Neural crest cell (in vitro differentiated cells): ENCODE results near the gene RPS6KL1. TPM values are rescaled to one million over a fixed set of nuclear protein-coding genes. Genes with fewer than 3 reads are reported as not detected.

Source experiments
- DNase-seq: peaks from one replicate; pipeline ENCODE4 v3.0.0; 2021; ENCODE audit warnings: low read depth, mixed read lengths, low spot score
- H3K27ac Mint-ChIP-seq: one replicate; pipeline ENCODE4 v1.8.0; 2021; ENCODE audit warnings: mild to moderate bottlenecking, mixed read lengths; ENCODE audit not compliant: unreplicated experiment
- H3K27me3 Mint-ChIP-seq: 2 replicates; pipeline ENCODE4 v1.8.0; 2021; ENCODE audit warnings: low read depth, mild to moderate bottlenecking, mixed read lengths
- H3K36me3 Mint-ChIP-seq: 2 replicates; pipeline ENCODE4 v1.8.0; 2021; ENCODE audit warnings: low read depth, mild to moderate bottlenecking, mixed read lengths
- H3K4me1 Mint-ChIP-seq: 2 replicates; pipeline ENCODE4 v1.8.0; 2021; ENCODE audit warnings: mixed read lengths
- H3K4me3 Mint-ChIP-seq: one replicate; pipeline ENCODE4 v1.8.0; 2021; ENCODE audit warnings: mild to moderate bottlenecking, mixed read lengths
- H3K9me3 Mint-ChIP-seq: 2 replicates; pipeline ENCODE4 v1.8.0; 2021; ENCODE audit warnings: mixed read lengths
- total RNA-seq: library from RNA; stranded (reverse); gene quantifications from 2 replicates; pipeline ENCODE4 v1.2.1, GENCODE V29; 2021
- TF ChIP-seq, protein P1 (sequence below): fragments of 200-600 bp; sonication (generic); conservative IDR thresholded peaks from 2 replicates; pipeline ENCODE4 v1.5.0; 2021; ENCODE audit warnings: antibody characterized with exemption, mild to moderate bottlenecking

Gene RPS6KL1
- total RNA-seq, 1 donor from 2014 or later: 13.9 TPM

DNA sequence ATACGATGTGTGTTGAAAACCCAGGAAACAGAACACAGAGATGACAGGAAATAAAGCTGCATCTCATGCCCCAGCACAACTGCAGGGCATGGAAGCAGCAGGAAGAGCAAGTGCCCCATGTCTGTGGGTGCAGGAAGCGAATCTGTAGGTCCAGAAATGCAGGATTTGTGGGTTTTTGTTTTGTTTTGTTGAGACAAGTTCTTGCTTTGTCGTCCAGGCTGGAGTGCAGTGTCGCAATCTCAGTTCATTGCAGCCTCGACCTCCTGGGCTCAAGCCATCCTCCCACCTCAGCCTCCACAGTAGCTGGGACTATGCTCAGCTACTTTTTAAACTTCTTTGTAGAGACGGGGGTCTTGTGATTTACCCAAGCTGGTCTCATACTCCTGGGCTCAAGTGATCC, 6.2 kb upstream of the RPS6KL1 start:
- H3K4me1 Mint-ChIP-seq: peaks cover 7% of the 10 kb centered on the region
- no peaks in the 10 kb centered on the region for H3K36me3 Mint-ChIP-seq
- no peak overlapping the region for H3K4me3 Mint-ChIP-seq
- no peak overlapping the region for H3K27ac Mint-ChIP-seq
- TF ChIP-seq, protein P1, sequence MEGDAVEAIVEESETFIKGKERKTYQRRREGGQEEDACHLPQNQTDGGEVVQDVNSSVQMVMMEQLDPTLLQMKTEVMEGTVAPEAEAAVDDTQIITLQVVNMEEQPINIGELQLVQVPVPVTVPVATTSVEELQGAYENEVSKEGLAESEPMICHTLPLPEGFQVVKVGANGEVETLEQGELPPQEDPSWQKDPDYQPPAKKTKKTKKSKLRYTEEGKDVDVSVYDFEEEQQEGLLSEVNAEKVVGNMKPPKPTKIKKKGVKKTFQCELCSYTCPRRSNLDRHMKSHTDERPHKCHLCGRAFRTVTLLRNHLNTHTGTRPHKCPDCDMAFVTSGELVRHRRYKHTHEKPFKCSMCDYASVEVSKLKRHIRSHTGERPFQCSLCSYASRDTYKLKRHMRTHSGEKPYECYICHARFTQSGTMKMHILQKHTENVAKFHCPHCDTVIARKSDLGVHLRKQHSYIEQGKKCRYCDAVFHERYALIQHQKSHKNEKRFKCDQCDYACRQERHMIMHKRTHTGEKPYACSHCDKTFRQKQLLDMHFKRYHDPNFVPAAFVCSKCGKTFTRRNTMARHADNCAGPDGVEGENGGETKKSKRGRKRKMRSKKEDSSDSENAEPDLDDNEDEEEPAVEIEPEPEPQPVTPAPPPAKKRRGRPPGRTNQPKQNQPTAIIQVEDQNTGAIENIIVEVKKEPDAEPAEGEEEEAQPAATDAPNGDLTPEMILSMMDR: no peak
- DNase-seq: no peak
- H3K9me3 Mint-ChIP-seq: no peaks in the 10 kb centered on the region
- peaks cover 38% of the 10 kb centered on the region for H3K27me3 Mint-ChIP-seq

DNA sequence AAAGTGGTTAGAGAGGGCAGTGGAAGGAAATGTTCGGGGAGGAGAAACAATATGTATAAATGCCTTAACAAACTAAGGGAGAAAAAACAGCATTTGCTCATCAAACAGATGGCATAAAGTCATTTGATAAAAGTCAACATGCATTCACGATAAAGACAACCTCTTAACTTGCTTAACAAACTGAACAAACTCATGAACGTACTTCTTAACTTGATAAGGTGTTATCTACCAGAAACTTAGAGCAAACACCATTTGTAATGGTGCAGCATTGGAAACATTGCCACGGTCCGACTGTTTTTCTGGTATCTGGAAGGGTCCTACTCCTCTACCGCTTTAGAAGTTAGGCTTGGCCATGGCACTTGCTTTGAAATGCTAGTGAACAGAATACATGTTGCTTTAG, 4.2 kb upstream of the RPS6KL1 start:
- peaks cover 38% of the 10 kb centered on the region for H3K27me3 Mint-ChIP-seq
- no peak overlapping the region for H3K4me3 Mint-ChIP-seq
- H3K36me3 Mint-ChIP-seq: no peaks in the 10 kb centered on the region
- no peak overlapping the region for H3K27ac Mint-ChIP-seq
- no peaks in the 10 kb centered on the region for H3K9me3 Mint-ChIP-seq
- TF ChIP-seq, protein P1: no peak
- DNase-seq: no peak
- H3K4me1 Mint-ChIP-seq: peaks cover 5% of the 10 kb centered on the region

DNA sequence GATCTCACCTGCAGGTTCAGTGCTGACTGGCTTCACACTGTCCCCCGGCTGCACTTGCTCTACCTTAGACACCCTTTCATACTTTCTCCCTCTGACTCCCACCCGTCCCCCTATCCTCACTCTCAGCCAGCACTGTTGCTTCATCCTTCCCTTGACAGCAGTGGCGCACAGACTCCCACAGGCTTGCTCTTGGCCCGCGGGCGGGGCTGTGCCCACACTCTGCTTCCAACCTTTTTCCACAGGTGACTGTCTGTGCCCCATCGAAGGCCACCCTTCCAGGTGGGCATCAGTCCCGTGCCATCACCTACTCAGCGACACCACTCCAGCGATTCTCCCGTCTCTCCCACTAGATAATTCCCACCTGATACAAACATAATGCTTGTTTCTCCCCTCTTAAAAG, 1.0 kb upstream of the RPS6KL1 start:
- Mint-ChIP-seq H3K4me1 (peaks cover 6% of the 10 kb centered on the region), H3K27me3 (peaks cover 33% of the 10 kb centered on the region), H3K4me3 (peak overlapping the region; percentile 4), H3K9me3 (no peaks in the 10 kb centered on the region), H3K36me3 (no peaks in the 10 kb centered on the region), H3K27ac (no peak overlapping the region)
- TF ChIP-seq, protein P1: no peak
- DNase-seq: no peak

DNA sequence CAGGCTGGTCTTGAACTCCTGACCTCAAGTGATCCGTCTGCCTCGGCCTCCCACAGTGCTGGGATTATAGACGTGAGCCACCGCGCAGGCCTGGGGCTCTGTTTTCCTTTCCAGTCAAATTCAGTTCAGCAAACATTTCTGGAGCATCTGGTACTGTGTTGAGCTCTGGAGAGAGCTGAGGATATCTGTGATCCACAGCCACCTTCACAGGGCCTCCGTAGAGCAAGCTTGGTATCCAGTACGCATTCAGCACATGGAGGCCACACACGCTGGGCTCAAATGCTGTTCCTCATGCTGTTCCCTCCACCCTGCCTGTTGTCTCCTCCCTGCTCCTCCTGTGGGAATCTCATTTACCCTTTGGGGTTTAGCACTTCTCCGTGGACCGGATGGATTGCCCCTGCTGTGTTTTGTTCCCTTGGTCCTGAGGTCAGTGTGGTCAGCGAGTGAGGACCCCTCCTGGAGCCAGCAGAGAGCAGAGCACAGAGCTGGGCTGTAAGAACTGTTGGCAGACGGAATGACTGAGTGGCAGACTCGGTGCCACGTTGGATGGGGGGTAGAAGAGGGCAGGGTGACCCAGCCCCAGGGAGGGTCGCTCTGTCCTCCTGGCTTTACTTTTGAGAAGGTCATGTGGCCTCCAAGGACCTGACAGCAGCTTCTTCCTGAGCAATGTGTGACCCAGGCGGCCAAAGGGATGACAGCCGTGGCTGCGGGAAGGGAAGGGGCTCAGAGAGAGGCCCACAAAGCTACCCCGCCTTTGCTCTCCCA, 891 bp downstream of the RPS6KL1 start:
- Mint-ChIP-seq H3K4me3 (peak overlapping the region; percentile 87), H3K9me3 (no peaks in the 10 kb centered on the region), H3K27ac (peak overlapping the region; percentile 90), H3K27me3 (peaks cover 27% of the 10 kb centered on the region), H3K4me1 (peaks cover 10% of the 10 kb centered on the region), H3K36me3 (no peaks in the 10 kb centered on the region)
- TF ChIP-seq, protein P1: no peak
- no peak for DNase-seq

DNA sequence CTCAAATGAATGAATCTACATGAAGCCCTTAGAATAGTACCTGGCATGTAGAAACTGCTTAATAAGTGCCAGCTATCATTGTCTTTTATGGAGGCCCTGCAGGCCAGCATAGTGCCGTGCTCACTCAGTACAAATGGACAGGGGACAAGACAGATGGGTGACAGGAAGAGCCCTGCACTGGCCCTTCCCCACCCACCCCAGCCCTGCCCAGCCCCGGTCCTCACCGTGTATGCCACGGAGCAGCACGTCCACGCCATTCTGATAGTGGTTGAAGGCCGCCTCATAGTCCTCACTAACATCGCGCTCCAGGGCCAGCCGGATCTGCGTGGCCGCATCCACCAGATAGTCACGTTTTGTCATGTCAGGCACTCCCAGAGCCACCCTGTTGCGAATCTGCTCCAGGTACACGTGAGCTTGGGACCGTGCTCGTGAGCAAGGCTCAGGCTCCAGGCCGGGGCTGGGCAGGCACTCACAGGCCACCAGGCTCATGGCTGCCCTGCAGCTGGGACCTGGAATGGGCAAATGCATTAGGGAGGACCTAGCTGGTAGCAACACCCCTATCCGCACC, 1.9 kb downstream of the RPS6KL1 start:
- TF ChIP-seq, protein P1: no peak

More for the DNA sequence above, 1.9 kb downstream of the RPS6KL1 start:
- H3K27me3 Mint-ChIP-seq: peaks cover 17% of the 10 kb centered on the region
- no peaks in the 10 kb centered on the region for H3K9me3 Mint-ChIP-seq
- H3K36me3 Mint-ChIP-seq: no peaks in the 10 kb centered on the region
- H3K27ac Mint-ChIP-seq: no peak overlapping the region
- no peak overlapping the region for H3K4me3 Mint-ChIP-seq
- peaks cover 10% of the 10 kb centered on the region for H3K4me1 Mint-ChIP-seq
- DNase-seq: no peak
